ENCODE data around the gene DHX9.

GRCh38 chr1:182795563-182796228 is 43.5 kb upstream of the DHX9 start:
- TF ChIP-seq CTCF (conservative IDR thresholded peaks at IDR 0.05) = no peak
- no peak for TF ChIP-seq EZH2 (IDR thresholded peaks at IDR 0.05; ENCODE audit: low read depth)
